K562 (cell line): ENCODE measurements around the gene CASP5. TPM values are rescaled to one million over a fixed set of nuclear protein-coding genes. Genes with fewer than 3 reads are reported as not detected.

Experiments used
- ATAC-seq: fragments of 200-7000 bp; cut with Tn5 transposase; 3 replicates; pipeline ENCODE4 v1.9.1; 2020; ENCODE audit warnings: moderate library complexity
- BruUV-seq: library from RNA; stranded (reverse); fragments of 400-500 nt; replicated peaks from 2 replicates; lab custom pipeline; 2021; lab: Mats Ljungman, UMichigan
- CTCF ChIA-PET: fragments of 300-600 bp; formaldehyde crosslinking; extraction: SDS; loops from one replicate; lab custom pipeline; 2021; ENCODE audit warnings: low intra/inter-chr PET ratio; lab: Yijun Ruan, JAX
- POLR2A ChIA-PET: fragments of 300-600, 350-650 bp; sonication (Branson Sonifier 250); formaldehyde crosslinking; extraction: SDS; loops from one replicate; lab custom pipeline; 2021; ENCODE audit warnings: antibody characterized with exemption, inconsistent platforms; lab: Yijun Ruan, JAX
- DNase-seq, 4 experiments: peaks; one replicate each; pipeline versions ENCODE4 v3.0.0 to v3.0.0-alpha.2; 2011 to 2018; ENCODE audit warnings: low spot score in 3 of 4, mixed read lengths in 3 of 4; ENCODE audit errors: extremely low read depth in 1 of 4
- FAIRE-seq: peaks from 2 replicates; lab custom pipeline; 2011; peaks lifted over from hg19 to GRCh38; lab: Jason Lieb, UNC
- H2AFZ ChIP-seq: 2 replicates; pipeline ENCODE4 v1.6.0; 2011; ENCODE audit warnings: low read depth, low read length, control low read depth, inconsistent platforms
- H3K27ac ChIP-seq: fragments of 200-600 bp; 3 replicates; pipeline ENCODE4 v1.8.0; 2011; ENCODE audit warnings: low read depth, mild to moderate bottlenecking, control low read depth, inconsistent platforms, low read length, moderate library complexity, mixed read lengths; ENCODE audit errors: extremely low read depth
- H3K27me3 ChIP-seq, 2 experiments: fragments of 300-600 bp in 1 of 2; 2 replicates in 1 of 2; 3 replicates in 1 of 2; pipeline versions ENCODE4 v1.6.0 to v1.8.0; 2011; ENCODE audit warnings: inconsistent platforms in 2 of 2, low read length in 2 of 2, mild to moderate bottlenecking in 1 of 2, mixed read lengths in 1 of 2, moderate library complexity in 1 of 2; ENCODE audit not compliant: control insufficient read depth in 2 of 2, insufficient read depth in 2 of 2
- H3K36me3 ChIP-seq: fragments of 300-600 bp; 3 replicates; pipeline ENCODE4 v1.8.0; 2011; ENCODE audit warnings: mild to moderate bottlenecking, low read length, inconsistent platforms; ENCODE audit not compliant: control insufficient read depth, insufficient read depth
- H3K4me1 ChIP-seq, 2 experiments: fragments of 200-600 bp in 1 of 2; replicated peaks in 1 of 2; 2 replicates in 1 of 2; 3 replicates in 1 of 2; pipeline versions ENCODE4 v1.5.1 to v1.8.0; 2011; ENCODE audit warnings: inconsistent platforms in 2 of 2, low read length in 2 of 2, mild to moderate bottlenecking in 1 of 2, mixed read lengths in 1 of 2, moderate library complexity in 1 of 2; ENCODE audit not compliant: control insufficient read depth in 2 of 2, insufficient read depth in 2 of 2
- H3K4me2 ChIP-seq: 2 replicates; pipeline ENCODE4 v1.6.1; 2011; ENCODE audit warnings: low read length, control low read depth, inconsistent platforms, mixed read lengths; ENCODE audit not compliant: insufficient read depth
- H3K4me3 ChIP-seq: fragments of 200-600 bp; sonication (generic), shearing (Covaris generic); 2 replicates; pipeline ENCODE4 v1.5.1; 2016; ENCODE audit warnings: control low read depth, inconsistent platforms
- H3K79me2 ChIP-seq: fragments of 200-600 bp; 3 replicates; pipeline ENCODE4 v1.8.0; 2011; ENCODE audit warnings: low read length, inconsistent platforms; ENCODE audit not compliant: control insufficient read depth, insufficient read depth
- H3K9ac ChIP-seq, 2 experiments: 2 replicates each; pipeline versions ENCODE4 v1.6.0 to v1.6.1; 2011; ENCODE audit warnings: low read depth in 2 of 2, low read length in 2 of 2, control low read depth in 1 of 2, inconsistent platforms in 1 of 2, mild to moderate bottlenecking in 1 of 2, mixed read lengths in 1 of 2; ENCODE audit not compliant: insufficient read depth in 1 of 2
- H3K9me1 ChIP-seq: one replicate; pipeline ENCODE4 v1.6.0; 2011; ENCODE audit warnings: inconsistent platforms, mild to moderate bottlenecking, low read length, moderate library complexity; ENCODE audit not compliant: control insufficient read depth, insufficient read depth
- H3K9me3 ChIP-seq: replicated peaks from 2 replicates; pipeline ENCODE4 v1.5.1; 2011; ENCODE audit warnings: low read depth, low read length, inconsistent platforms; ENCODE audit not compliant: control insufficient read depth, insufficient read depth
- H4K20me1 ChIP-seq: replicated peaks from 2 replicates; pipeline ENCODE4 v1.6.1; 2011; ENCODE audit warnings: low read length, inconsistent platforms, mixed read lengths; ENCODE audit not compliant: control insufficient read depth, insufficient read depth
- BRF2 ChIP-seq: IDR thresholded peaks from 3 replicates; pipeline ENCODE4 v1.6.1; 2011; ENCODE audit warnings: borderline replicate concordance, mild to moderate bottlenecking; ENCODE audit not compliant: insufficient read length, insufficient read depth
- CC2D1A ChIP-seq: fragments of 450-650 bp; IDR thresholded peaks from 2 replicates; pipeline ENCODE4 v1.6.1; 2017; ENCODE audit warnings: mild to moderate bottlenecking
- DACH1 ChIP-seq: fragments of 450-650 bp; IDR thresholded peaks from 2 replicates; pipeline ENCODE4 v1.6.1; 2018; ENCODE audit not compliant: partially characterized antibody
- DPF2 ChIP-seq: fragments of 450-650 bp; IDR thresholded peaks from 2 replicates; pipeline ENCODE4 v1.6.1; 2016
- ELK3 ChIP-seq: fragments of 450-650 bp; formaldehyde crosslinking; IDR thresholded peaks from 2 replicates; pipeline ENCODE4 v1.4.0; 2020; ENCODE audit warnings: mild to moderate bottlenecking
- EP400 ChIP-seq: fragments of 450-650 bp; IDR thresholded peaks from 2 replicates; pipeline ENCODE4 v1.6.1; 2017; ENCODE audit warnings: antibody characterized with exemption, mild to moderate bottlenecking, moderate library complexity
- GMEB1 ChIP-seq: fragments of 250-450 bp; sonication (Bioruptor Pico); IDR thresholded peaks from 2 replicates; pipeline ENCODE4 v1.4.0; 2020; ENCODE audit warnings: mild to moderate bottlenecking
- POU5F1 ChIP-seq: fragments of 150-350 bp; IDR thresholded peaks from 2 replicates; pipeline ENCODE4 v1.6.1; 2014; ENCODE audit warnings: borderline replicate concordance, low read length, low read depth, mild to moderate bottlenecking; ENCODE audit not compliant: partially characterized antibody
- ZBTB40 ChIP-seq, 2 experiments: fragments of 450-650 bp in 1 of 2; sonication (generic) in 1 of 2; formaldehyde crosslinking in 1 of 2; IDR thresholded peaks; 2 replicates each; pipeline versions ENCODE4 v1.7.1 to v1.9.0; 2016 to 2022; ENCODE audit warnings: inconsistent platforms in 1 of 2, mild to moderate bottlenecking in 1 of 2, missing genetic modification reagents in 1 of 2
- WGBS: fragments of 100-300 bp; shearing (Covaris generic); methylation state at CpG from one replicate; pipeline ENCODE4 v1.1.6; 2016; ENCODE audit warnings: low coverage, mixed read lengths; ENCODE audit not compliant: insufficient coverage; ENCODE audit errors: missing lambda C conversion rate; 5-methylcytosine and 5-hydroxymethylcytosine counted together
- in situ Hi-C: fragments of 300-500 bp; cut with MboI; formaldehyde crosslinking; loops from 4 replicates; pipeline ENCODE4 v1.15.0; 2018; ENCODE audit warnings: inconsistent platforms, mixed read lengths
- intact Hi-C: fragments of 100-400 bp; cut with micrococcal nuclease; formaldehyde crosslinking; loops from 2 replicates; pipeline ENCODE4 v1.14.2; 2022
- polyA plus RNA-seq, 8 experiments: library from polyadenylated mRNA; depleted of rRNA in 4 of 8; stranded (reverse) in 5 of 8; unstranded in 3 of 8; fragments of >200 nt; fragmentation: Nextera tagmentation in 2 of 8; fragmentation: Illumina TruSeq in 1 of 8; extraction: Ambion mirVana in 2 of 8; extraction: Trizol in 1 of 8; gene quantifications; 2 replicates each; pipeline versions ENCODE4 v1.2.1 to v1.2.3, GENCODE V29; 2011 to 2014; ENCODE audit warnings: inconsistent platforms in 1 of 8, missing spikeins in 1 of 8
- total RNA-seq, 7 experiments: library from RNA; depleted of rRNA in 6 of 7; stranded (reverse); fragments of >200 nt in 6 of 7; fragmentation: Illumina TruSeq in 2 of 7; extraction: Trizol in 2 of 7; gene quantifications; 2 replicates each; pipeline versions ENCODE4 v1.2.1 to v1.2.3, GENCODE V29; 2011 to 2021; ENCODE audit warnings: low replicate concordance in 1 of 7

The CASP5 gene
- total and polyA plus RNA-seq, 9 of the 15 experiments (the other 6 are each of a cell fraction or from before 2014, with no cell fraction given): not detected

GRCh38 chr11:104992781-104993180 is 30.2 kb downstream of the CASP5 start:
- 0% methylated on average over 1 of the region's 1 CpG for WGBS
- FAIRE-seq (no peak), ATAC-seq (no peak), DNase-seq (no peak)
- Histone ChIP-seq H3K79me2 (no peaks in the 10 kb centered on the region), H3K27me3 (no peaks in the 10 kb centered on the region), H3K4me3 (no peak overlapping the region), H3K4me2 (no peak overlapping the region), H2AFZ (no peak overlapping the region), H3K4me1 (no peaks in the 10 kb centered on the region), H4K20me1 (no peaks in the 10 kb centered on the region), H3K27ac (no peak overlapping the region), H3K9me1 (no peaks in the 10 kb centered on the region), H3K9ac (no peak overlapping the region), H3K9me3 (no peaks in the 10 kb centered on the region), H3K36me3 (no peaks in the 10 kb centered on the region)
- no TSS peak for BruUV-seq
- POLR2A ChIA-PET: no interaction called here
- CTCF ChIA-PET: no interaction called here
- in situ Hi-C loops (no loop called here), intact Hi-C loops (no loop called here)
- TF ChIP-seq POU5F1: no peak
- no peak for TF ChIP-seq BRF2
- no peak for TF ChIP-seq ELK3 (CRISPR knock-in tag)
- no peak for TF ChIP-seq GMEB1
- no peak for TF ChIP-seq DACH1
- TF ChIP-seq ZBTB40 (IDR thresholded peaks at IDR 0.05): no peak
- no peak for TF ChIP-seq ZBTB40 (CRISPR knock-in tag; IDR thresholded peaks at IDR 0.05)
- TF ChIP-seq EP400: no peak
- TF ChIP-seq CC2D1A: no peak
- TF ChIP-seq DPF2: no peak
